ENCODE data around the gene C1QL2.

GRCh38 chr2:119134775-119135174 is 23.8 kb downstream of the C1QL2 start:
- TF ChIP-seq, protein P1, sequence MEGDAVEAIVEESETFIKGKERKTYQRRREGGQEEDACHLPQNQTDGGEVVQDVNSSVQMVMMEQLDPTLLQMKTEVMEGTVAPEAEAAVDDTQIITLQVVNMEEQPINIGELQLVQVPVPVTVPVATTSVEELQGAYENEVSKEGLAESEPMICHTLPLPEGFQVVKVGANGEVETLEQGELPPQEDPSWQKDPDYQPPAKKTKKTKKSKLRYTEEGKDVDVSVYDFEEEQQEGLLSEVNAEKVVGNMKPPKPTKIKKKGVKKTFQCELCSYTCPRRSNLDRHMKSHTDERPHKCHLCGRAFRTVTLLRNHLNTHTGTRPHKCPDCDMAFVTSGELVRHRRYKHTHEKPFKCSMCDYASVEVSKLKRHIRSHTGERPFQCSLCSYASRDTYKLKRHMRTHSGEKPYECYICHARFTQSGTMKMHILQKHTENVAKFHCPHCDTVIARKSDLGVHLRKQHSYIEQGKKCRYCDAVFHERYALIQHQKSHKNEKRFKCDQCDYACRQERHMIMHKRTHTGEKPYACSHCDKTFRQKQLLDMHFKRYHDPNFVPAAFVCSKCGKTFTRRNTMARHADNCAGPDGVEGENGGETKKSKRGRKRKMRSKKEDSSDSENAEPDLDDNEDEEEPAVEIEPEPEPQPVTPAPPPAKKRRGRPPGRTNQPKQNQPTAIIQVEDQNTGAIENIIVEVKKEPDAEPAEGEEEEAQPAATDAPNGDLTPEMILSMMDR (IDR thresholded peaks at IDR 0.05) = no peak
- TF ChIP-seq POLR2A (IDR thresholded peaks at IDR 0.05) = no peak
